DND-41 (cell line): ENCODE measurements around the gene DCPS.
A peak's percentile ranks its signal among the peaks of the same experiment; 100 is the strongest.
"Not testable (repeated sequence)": the region's sequence is repeated elsewhere in the genome, so short reads cannot be mapped to it uniquely, and the experiment has no call there.

Experiments used
- ATAC-seq: fragments of 200-7000 bp; cut with Tn5 transposase; 3 replicates; pipeline ENCODE4 v1.9.1; 2021; ENCODE audit warnings: low read depth; ENCODE audit not compliant: insufficient read depth
- DNase-seq: peaks from one replicate; pipeline ENCODE4 v3.0.0-alpha.2; 2020
- H2AFZ ChIP-seq: 2 replicates; pipeline ENCODE4 v1.6.0; 2012; ENCODE audit warnings: low read depth, low read length
- H3K27ac ChIP-seq: 2 replicates; pipeline ENCODE4 v1.5.1; 2012; ENCODE audit warnings: low read length, inconsistent platforms
- H3K27me3 ChIP-seq: fragments of 200-600 bp; sonication (generic); 2 replicates; pipeline ENCODE4 v1.6.0; 2012; ENCODE audit warnings: low read length, mild to moderate bottlenecking, inconsistent platforms; ENCODE audit not compliant: insufficient read depth, poor library complexity
- H3K36me3 ChIP-seq: 2 replicates; pipeline ENCODE4 v1.5.1; 2012; ENCODE audit warnings: low read length, inconsistent platforms; ENCODE audit not compliant: insufficient read depth
- H3K4me1 ChIP-seq: 2 replicates; pipeline ENCODE4 v1.5.1; 2012; ENCODE audit warnings: mild to moderate bottlenecking, low read length; ENCODE audit not compliant: insufficient read depth
- H3K4me2 ChIP-seq: 2 replicates; pipeline ENCODE4 v1.6.0; 2012; ENCODE audit warnings: mild to moderate bottlenecking, moderate library complexity, low read length, inconsistent platforms; ENCODE audit not compliant: insufficient read depth
- H3K4me3 ChIP-seq, 2 experiments: fragments of 200-600 bp in 1 of 2; shearing (Covaris generic) in 1 of 2; 2 replicates each; pipeline ENCODE4 v1.5.1; 2012 to 2016; ENCODE audit warnings: inconsistent platforms in 2 of 2, low read length in 2 of 2, mild to moderate bottlenecking in 2 of 2, low read depth in 1 of 2, moderate library complexity in 1 of 2
- H3K79me2 ChIP-seq: 2 replicates; pipeline ENCODE4 v1.6.0; 2012; ENCODE audit warnings: low read length, inconsistent platforms; ENCODE audit not compliant: insufficient read depth
- H3K9ac ChIP-seq: 2 replicates; pipeline ENCODE4 v1.6.0; 2012; ENCODE audit warnings: low read depth, mild to moderate bottlenecking, inconsistent platforms, low read length, moderate library complexity
- H3K9me3 ChIP-seq: 2 replicates; pipeline ENCODE4 v1.5.1; 2012; ENCODE audit warnings: low read length, moderate library complexity, mild to moderate bottlenecking, inconsistent platforms; ENCODE audit not compliant: insufficient read depth, severe bottlenecking
- H4K20me1 ChIP-seq: 2 replicates; pipeline ENCODE4 v1.6.0; 2012; ENCODE audit warnings: low read length; ENCODE audit not compliant: insufficient read depth
- CTCF ChIP-seq: IDR thresholded peaks from 2 replicates; pipeline ENCODE4 v1.5.1; 2012; ENCODE audit warnings: borderline replicate concordance, low read length, moderate library complexity, mild to moderate bottlenecking; ENCODE audit not compliant: poor library complexity, severe bottlenecking; ENCODE audit errors: extremely low read depth
- EZH2 ChIP-seq: IDR thresholded peaks from 3 replicates; pipeline ENCODE4 v1.6.1; 2012; ENCODE audit warnings: borderline replicate concordance, low read depth, mild to moderate bottlenecking, moderate library complexity, low read length, inconsistent platforms; ENCODE audit not compliant: severe bottlenecking

The DCPS gene

GRCh38 chr11:126362879-126363655, 59.2 kb downstream of the DCPS start:
- Histone ChIP-seq H2AFZ (no peak overlapping the region), H3K9ac (no peak overlapping the region), H4K20me1 (peaks cover 45% of the 10 kb centered on the region), H3K36me3 (peaks cover 2% of the 10 kb centered on the region; the same call in 1 of the 2 replicates), H3K9me3 (no peaks in the 10 kb centered on the region), H3K79me2 (peaks cover 57% of the 10 kb centered on the region), H3K4me3 (no peak overlapping the region), H3K4me1 (peaks cover 11% of the 10 kb centered on the region), H3K4me2 (no peak overlapping the region), H3K27me3 (no peaks in the 10 kb centered on the region), H3K27ac (peak overlapping the region; percentile 26; the same call in 1 of the 2 replicates)
- ATAC-seq, result no peak
- DNase-seq, result no peak
- TF ChIP-seq EZH2 (no peak), CTCF (no peak)

GRCh38 chr11:126363706-126364248, 59.9 kb downstream of the DCPS start:
- Histone ChIP-seq H3K4me3 (no peak overlapping the region), H3K4me1 (peaks cover 4% of the 10 kb centered on the region; the same call in 1 of the 2 replicates), H3K9ac (no peak overlapping the region), H3K36me3 (peaks cover 2% of the 10 kb centered on the region; the same call in 1 of the 2 replicates), H3K9me3 (no peaks in the 10 kb centered on the region), H2AFZ (no peak overlapping the region), H4K20me1 (peaks cover 39% of the 10 kb centered on the region), H3K27me3 (no peaks in the 10 kb centered on the region), H3K79me2 (peaks cover 50% of the 10 kb centered on the region; the same call in 1 of the 2 replicates), H3K4me2 (no peak overlapping the region), H3K27ac (peak overlapping the region; percentile 26; the same call in 1 of the 2 replicates)
- DNase-seq (no peak), ATAC-seq (no peak)
- no peak for TF ChIP-seq EZH2
- TF ChIP-seq CTCF, result no peak

- not testable (repeated sequence) for H3K36me3 ChIP-seq, H3K27ac ChIP-seq, H3K4me1 ChIP-seq, H3K9me3 ChIP-seq, H3K4me2 ChIP-seq, DNase-seq, H3K9ac ChIP-seq, H2AFZ ChIP-seq, ATAC-seq, H3K27me3 ChIP-seq, H3K4me3 ChIP-seq
- Histone ChIP-seq H3K79me2 (peaks cover 41% of the 10 kb centered on the region; the same call in 1 of the 2 replicates), H4K20me1 (peaks cover 31% of the 10 kb centered on the region)
These were observed 60.9 kb downstream of the DCPS start for GRCh38 chr11:126364735-126365134.

- not testable (repeated sequence) for H3K4me3 ChIP-seq, H3K27me3 ChIP-seq, DNase-seq, H3K4me1 ChIP-seq, H3K36me3 ChIP-seq, H2AFZ ChIP-seq, H3K27ac ChIP-seq, H3K9me3 ChIP-seq, ATAC-seq, H3K4me2 ChIP-seq, H3K9ac ChIP-seq
- Histone ChIP-seq H3K79me2 (peaks cover 38% of the 10 kb centered on the region; the same call in 1 of the 2 replicates), H4K20me1 (peaks cover 29% of the 10 kb centered on the region)
These were observed 61.6 kb downstream of the DCPS start for GRCh38 chr11:126365508-126365907.
